NCI-H2227 (cell line): ENCODE data around the gene NMNAT2.

Source experiments
- DNase-seq: peaks from one replicate; lab custom pipeline; 2025; ENCODE audit not compliant: unreplicated experiment; lab: John Stamatoyannopoulos, UW

The NMNAT2 gene

DNA sequence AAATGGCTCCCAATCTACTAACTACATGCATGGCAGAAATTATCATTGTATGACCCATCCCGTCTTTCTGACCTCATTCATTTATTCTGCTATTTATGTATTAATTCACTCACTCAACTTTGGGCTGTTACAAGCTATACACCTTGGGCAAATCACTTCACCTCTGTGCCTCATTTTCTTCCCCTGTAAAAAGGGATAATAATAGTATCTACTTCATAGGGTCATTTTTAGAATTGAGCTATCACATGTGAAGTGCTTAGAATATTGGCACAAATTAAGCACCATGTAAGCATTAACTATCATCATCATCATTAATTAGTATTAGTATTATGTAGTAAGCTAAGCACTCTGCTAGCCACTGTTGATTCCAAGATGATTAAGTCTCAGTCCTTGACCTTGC is 52.1 kb downstream of the NMNAT2 start:
- DNase-seq: no peak

GRCh38 chr1:183365676-183366075 is 52.5 kb downstream of the NMNAT2 start:
- DNase-seq: no peak

- no peak for DNase-seq
These were observed 53.1 kb downstream of the NMNAT2 start for GRCh38 chr1:183365093-183365492.

GRCh38 chr1:183363972-183364371 is 54.2 kb downstream of the NMNAT2 start:
- no peak for DNase-seq

DNA sequence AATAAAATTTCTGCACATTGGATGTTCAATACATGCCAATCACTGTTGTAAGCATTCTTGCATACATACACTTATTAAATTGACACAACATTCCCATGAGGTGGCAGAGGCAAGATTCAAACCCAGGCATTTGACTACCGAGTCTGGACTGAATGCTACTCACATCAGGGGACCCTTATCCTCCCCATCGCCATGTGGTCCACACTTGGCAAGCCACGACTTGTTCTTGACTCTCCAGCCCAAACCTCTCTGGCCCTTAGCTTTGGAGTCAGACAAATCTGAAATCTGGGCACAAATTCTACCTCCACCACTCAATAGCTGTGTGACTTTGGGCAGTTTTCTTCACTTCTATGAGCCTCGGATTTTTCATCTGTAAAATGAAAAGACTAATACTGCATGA is 57.1 kb downstream of the NMNAT2 start:
- no peak for DNase-seq

DNA sequence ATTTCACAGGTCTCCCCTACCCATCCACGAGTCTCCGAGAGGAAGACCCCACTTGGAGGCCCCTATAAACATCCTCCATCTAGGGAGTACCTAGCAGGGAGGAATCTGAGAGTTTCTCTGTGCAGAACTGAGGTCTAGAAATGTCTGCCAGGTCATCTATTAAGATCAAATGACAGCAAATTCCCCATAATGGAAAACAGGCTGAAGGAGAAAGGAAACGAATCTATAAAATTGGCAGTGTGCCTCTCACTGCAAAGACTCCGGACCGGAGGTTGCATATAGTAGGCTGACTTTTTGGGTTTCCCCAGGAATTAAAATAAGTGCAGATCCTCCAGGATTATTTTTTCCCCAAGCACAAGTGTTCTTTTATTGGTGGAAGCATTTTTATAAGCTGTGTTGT is 57.7 kb downstream of the NMNAT2 start:
- no peak for DNase-seq

DNA sequence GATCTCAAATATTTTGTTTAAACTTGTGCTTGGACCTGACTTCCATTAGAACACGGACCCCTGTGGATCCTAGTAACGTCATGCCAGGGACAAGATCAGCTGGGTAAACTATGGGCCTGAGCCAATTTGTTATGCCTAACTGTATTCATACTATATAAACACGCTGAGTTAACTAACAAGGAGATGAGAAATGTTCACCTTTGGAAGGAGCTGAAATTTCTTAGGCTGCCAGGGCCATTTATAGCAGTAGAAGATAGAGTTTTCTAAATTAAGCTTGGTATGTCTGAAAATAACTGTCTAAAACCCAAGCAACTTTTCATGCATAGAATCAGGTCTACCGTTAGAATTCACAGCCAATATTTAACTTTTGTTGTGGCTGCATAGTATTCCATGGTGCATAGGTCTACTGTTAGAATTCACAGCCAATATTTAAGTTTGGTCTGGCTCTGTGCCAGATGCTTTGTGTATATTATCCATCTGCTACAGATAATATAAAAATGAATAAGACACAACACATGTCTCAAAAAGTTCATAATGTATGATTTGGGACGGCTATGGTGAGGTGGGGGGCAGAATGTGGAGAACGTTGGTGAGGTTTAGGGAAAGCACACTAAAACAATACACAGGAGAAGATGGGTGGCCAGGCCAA is 61.5 kb downstream of the NMNAT2 start:
- no peak for DNase-seq

DNA sequence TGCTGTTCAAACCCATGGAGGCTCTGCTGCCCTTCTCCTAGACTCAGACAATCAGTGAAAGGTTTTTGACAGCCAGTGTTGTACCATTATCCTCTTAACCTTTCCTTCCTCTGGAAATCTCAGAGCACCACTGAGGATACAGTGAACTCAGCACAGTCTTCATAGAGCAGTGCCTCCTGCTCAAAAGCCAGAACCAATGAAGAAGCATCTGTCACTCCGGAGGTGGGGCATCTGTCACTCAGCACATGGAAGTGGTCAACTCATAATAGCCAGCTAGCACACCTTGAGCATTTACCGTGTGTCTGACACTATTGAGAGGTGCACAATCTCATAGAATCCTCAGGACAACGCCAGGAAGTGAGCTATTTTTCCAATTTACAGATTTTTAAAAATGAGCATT is 62.4 kb downstream of the NMNAT2 start:
- peak; percentile 22 for DNase-seq

DNA sequence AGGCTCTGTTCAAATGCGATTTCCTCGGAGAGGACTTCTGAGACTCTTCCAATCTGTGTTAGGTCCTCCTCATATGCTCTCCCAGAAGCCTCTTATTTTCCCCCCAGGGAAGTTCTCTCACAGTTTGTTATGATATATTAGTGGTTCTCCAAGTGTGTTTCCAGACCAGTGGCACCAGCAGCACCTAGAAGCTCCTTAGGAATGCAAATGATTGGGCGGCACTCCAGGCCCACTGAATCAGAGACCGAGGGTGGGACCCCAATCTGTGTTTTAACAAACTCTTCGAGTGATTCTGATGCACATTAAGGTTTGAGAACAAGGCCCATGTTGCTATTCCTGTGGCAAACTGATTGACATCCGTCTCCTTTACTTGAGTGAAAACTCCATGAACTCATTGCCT is 63.0 kb downstream of the NMNAT2 start:
- DNase-seq: no peak

GRCh38 chr1:183353597-183353996 is 64.6 kb downstream of the NMNAT2 start:
- no peak for DNase-seq

DNA sequence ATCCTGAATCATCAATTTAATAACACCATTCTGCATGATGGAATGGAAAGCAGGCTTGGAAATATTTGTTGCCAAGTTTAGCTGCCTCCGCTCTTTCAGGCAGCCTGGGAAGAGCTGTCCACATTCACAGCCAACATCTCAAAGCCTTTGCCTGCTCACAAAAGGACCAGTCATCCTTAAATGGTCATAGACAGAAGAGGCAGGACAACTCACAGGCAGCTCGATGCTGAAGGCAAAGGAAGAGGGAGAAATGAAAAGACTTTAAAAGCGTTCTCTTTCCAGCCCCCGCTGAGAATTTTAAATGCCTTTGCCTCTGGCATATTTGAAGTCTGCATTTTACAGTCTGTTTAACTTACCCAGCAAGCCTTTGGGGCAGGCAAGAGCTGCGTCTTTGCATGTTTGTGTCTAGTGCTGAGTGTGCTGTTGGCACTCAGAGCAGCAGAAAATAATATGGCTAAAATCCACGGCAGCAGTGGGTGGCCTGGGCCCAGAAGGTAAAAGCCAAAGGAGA is 68.9 kb downstream of the NMNAT2 start:
- peak; percentile 68 for DNase-seq

GRCh38 chr1:183346276-183346732 is 71.9 kb downstream of the NMNAT2 start:
- DNase-seq: no peak

GRCh38 chr1:183339556-183340167 is 78.5 kb downstream of the NMNAT2 start:
- DNase-seq: peak; percentile 25

GRCh38 chr1:183331091-183331742 is 87.0 kb downstream of the NMNAT2 start:
- peak; percentile 89 for DNase-seq

DNA sequence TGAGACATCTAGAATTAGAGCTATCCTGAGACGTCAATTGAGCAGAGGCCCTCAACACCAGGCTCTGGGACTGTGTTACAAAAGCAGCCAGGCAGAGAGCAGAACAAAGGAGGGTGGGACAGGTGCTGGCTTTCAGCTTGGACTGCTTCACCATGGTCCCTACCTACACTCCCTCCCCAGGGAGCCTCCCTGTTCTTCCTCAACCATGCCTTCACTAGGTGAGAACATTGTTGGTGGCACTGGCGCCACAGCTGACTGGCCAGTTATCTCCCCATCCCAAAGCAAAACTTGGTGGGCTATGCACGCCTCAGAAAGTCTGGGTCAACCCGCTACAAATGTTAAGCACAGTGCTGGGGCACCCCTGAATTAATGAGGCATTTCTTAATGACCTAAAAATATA is 87.8 kb downstream of the NMNAT2 start:
- no peak for DNase-seq

DNA sequence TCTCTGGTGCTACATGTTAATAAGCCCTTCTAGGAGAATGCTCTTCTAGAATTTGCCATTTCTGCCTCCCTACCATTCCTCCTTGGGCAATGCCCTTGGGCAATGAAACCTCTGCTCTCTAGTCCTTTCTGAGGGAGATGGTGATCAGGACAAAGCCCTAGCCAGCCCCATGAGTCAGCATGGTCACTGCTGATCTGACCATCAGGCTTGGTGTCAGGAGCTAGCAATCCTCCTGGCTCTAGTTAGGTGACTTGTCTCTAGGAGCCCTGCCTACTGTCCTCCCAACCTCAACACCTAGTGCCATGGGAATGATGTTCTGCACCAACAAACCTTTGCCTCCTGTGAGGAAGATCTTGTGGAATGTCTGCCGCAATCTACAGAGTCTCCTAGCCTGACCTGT is 89.8 kb downstream of the NMNAT2 start:
- DNase-seq: no peak

- DNase-seq: no peak
These were observed 90.5 kb downstream of the NMNAT2 start for GRCh38 chr1:183327434-183328290.

GRCh38 chr1:183323849-183324683 is 94.1 kb downstream of the NMNAT2 start:
- no peak for DNase-seq

DNA sequence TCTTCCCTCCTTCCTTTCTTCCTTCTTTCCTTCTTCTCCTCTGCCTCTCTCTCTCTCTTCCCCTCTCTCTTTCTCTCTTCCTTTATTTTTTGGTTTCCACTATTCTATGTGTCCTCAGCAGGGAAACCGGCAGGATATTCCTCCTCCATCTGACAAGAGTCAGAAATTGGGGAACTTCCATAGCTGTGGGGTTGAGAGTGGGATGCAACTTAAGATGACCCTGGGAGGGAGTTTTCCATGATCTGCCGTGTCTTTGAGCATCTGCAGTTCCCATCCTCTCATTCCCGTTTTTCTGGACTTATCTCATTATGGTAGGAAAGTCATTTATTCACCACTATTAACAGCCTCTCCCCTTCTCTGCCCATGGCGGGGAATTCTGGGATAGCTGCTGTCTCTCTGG is 98.6 kb downstream of the NMNAT2 start:
- DNase-seq: no peak

DNA sequence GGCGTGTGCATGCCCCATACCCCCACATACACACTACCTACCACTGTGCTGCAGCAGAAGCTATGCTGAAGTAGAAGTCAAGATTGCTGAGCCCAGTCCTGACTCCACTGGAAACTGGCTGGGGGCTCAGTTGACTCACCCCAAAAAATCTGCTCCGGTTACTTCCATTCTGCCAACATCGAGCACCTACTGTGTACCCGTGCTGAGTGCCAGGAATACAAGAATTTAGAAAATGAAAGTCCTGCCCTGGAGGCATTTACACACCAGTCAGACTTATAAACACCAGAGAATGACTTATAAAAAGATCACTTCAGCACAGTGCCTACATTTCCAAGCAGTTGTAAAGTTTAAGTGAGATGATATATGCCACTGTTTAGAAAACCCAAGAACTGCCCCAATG is 99.1 kb downstream of the NMNAT2 start:
- DNase-seq: no peak
